ENCODE measurements around the gene MYH9.

MYH9 gene

GRCh38 chr22:36366291-36366708 is 21.5 kb downstream of the MYH9 start:
- DNase-seq, result no peak

DNA sequence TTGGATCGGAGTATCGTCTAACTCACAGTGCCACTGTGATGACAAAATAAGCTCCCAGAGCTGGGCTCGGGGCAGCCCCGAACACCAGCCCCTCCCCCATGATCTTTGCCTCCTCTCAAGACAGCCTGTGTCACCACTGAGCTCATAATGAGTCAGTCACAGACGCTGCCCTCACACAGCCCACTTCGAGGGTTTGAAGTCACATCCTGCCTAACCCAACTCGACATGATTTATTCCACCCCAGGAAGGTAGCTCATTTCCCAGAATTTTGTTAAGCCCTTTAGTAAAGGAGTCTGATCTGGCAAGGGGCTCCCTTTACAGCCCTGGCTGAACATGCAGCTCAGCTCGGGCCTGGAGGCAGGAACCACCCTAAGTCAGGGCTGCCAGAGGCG is 22.8 kb downstream of the MYH9 start:
- DNase-seq, result no peak

DNA sequence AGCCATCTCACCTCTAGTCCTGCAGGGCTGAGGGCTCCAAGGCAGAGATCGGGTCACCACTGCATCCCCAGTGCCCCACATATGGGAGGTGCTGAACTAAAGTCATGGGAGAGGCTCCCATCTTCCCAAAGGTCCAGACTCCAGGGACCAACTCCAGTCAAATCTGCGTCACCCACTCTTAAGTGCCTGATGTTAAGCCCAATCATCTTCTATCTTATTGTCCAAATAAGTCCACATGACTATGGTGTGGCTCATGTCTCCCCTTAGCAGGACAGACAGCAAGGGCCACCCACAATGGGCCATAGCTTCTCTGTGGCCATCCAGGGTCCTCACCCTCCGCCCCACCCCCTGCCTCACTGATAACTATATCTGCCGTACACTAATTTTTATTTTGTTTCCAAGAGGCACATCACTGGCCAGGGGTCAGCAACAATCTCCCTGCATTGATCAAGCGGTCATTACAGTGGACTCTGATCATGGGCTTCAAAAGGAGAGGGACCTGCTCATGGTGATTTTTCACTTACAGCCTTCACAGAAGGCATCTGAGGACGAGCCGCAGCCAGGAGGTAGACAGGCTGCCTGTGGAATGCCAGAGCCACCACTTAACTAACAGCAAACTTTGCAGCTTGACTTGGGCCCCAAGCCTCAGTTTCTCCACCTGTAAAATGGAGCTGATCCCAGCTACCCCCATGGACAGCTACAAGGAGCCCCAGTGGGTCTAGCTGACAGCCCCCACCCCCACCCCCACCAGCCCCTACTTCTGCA is 23.3 kb downstream of the MYH9 start:
- DNase-seq, result no peak

DNA sequence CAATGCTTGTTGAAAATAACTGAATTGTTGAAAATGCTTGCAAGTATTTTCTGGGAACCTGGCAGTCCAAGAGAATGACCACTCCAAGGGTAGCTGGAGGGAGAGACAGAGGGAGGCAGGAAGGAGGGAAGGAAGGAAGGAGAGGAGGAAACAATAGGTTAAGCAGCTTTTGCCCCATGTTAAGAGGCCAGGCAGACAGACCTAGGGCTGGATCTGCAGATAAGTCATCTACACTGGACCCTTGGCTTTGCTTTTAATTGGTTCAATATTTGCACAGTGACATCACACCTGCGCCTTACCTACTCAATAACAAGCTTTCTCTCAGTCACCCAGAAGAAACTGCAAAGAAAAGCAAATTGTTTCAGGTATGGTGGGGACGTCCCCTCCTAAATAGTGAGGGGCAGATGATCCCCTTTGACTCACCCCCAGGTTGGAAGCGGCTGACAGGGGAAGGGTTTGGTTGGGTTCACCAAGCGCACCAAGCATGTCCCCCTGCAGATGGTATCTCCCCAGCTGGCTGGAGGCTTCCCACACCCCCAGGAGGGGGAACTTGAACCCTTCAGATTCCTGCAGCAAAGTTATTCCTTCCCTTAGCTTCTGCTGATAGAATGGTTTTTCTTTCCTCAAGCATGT is 24.3 kb downstream of the MYH9 start:
- no peak for DNase-seq

DNA sequence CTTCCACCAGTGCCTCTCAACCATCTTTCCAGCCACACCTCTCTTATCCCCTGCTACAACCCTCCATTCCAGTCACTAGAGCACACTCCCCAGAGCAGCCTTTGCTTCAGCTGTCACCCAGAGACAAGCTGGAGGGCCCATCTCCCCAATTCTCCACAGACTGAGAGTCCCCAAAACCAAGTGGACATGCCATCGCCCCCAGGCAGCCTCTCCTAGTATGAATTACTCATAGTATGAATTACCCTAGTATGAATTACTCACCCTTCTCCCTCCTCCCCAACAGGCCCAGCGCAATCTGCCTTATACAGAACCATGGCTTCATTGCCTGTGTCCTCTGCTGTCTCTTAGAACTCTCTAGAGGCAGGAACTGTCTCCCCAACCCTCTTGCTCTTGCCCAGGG is 24.8 kb downstream of the MYH9 start:
- no peak for DNase-seq

- DNase-seq, result no peak
These were observed 25.7 kb downstream of the MYH9 start for GRCh38 chr22:36362075-36362474.

- no peak for DNase-seq
These were observed 26.8 kb downstream of the MYH9 start for GRCh38 chr22:36360871-36361383.

GRCh38 chr22:36360011-36360410 is 27.8 kb downstream of the MYH9 start:
- DNase-seq, result no peak

GRCh38 chr22:36359470-36359996 is 28.2 kb downstream of the MYH9 start:
- DNase-seq, result no peak

DNA sequence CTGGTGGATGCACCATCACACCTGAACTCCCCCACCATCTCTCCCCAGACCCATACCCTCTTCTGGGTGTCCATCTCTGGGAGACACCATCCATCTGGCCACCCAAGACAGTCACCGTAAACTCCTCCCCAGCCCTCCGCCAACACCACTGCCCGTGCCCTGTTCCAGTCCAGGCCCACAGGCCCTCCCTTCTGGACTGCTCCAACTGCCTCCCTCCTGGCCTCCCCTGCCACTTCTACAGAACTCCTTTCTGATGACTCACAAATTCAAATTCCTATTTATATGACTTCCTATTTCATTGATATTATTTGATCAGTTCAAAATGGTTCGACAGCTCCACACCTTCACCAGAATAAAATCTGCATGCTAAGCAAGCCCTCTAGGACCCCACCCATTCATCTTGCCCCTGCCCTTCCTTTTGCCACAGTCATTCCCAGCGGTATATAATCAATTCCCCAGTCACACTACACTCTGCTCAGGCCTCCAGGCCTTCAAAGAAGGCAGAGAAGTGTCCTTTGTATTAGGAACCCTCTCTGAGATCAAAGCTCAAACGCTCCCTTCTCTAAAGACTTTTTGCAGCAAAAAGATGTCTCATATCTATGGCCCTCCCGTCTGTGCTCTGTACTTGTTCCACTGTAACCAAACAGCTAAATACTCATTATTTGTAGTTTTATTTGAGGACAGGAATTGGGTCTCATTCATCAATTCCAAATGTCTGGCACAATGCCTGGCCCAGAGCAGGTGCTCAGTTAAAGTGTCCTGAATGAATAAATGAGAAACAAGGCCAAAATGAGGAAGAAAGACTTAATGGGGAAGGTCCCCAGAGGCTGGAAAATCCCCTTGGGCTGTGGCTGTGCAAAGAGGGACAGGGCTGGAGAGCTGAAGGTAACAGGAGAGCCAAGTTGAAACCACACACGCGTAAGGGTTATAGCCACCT is 29.0 kb downstream of the MYH9 start:
- DNase-seq, result no peak

DNA sequence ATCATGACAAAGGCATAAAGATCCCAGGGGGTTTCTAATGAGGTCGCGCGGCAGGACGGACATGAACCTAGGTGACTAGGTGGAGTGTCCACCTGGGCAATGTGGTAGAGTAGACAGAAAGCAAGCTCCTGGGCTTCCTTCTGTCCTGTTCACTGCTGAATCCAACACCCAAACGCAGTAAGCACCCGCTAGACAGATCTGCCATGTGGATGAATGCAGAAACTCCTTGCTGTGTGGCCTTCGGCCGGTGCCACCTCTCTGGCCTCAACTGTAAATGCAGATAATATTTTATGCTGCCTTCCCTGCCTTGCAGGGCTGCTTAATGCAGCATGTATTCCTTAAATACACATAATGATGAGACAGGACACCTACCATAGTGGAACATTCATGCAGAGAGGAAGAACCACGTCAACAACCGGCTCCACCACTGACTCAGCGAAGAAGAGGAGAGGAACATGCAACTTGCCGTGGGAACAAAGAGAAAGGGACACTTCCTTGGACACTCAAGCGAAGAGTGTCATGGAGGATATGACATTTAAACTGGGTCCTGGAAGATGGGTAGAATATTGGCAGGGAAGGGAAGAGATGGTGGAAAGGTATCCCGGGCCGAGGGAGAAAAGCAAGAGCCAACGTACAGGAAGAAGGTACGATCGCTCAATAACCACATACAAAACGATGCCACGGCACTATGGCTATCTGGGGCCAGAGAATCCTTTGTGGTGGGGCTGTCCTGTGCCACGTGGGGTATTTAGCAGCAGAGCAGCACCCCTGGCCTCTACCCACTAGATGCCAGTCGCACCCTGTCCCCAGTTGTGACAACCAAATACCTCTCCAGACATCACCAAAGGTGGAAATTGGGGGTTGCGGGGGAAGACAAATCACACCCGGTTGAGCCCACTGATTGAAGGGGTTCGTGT is 30.8 kb downstream of the MYH9 start:
- DNase-seq, result no peak

- DNase-seq, result no peak
These were observed 31.9 kb downstream of the MYH9 start for GRCh38 chr22:36355894-36356293.

GRCh38 chr22:36355362-36355761 is 32.4 kb downstream of the MYH9 start:
- DNase-seq, result no peak

GRCh38 chr22:36352803-36353507 is 34.8 kb downstream of the MYH9 start:
- DNase-seq, result no peak

DNA sequence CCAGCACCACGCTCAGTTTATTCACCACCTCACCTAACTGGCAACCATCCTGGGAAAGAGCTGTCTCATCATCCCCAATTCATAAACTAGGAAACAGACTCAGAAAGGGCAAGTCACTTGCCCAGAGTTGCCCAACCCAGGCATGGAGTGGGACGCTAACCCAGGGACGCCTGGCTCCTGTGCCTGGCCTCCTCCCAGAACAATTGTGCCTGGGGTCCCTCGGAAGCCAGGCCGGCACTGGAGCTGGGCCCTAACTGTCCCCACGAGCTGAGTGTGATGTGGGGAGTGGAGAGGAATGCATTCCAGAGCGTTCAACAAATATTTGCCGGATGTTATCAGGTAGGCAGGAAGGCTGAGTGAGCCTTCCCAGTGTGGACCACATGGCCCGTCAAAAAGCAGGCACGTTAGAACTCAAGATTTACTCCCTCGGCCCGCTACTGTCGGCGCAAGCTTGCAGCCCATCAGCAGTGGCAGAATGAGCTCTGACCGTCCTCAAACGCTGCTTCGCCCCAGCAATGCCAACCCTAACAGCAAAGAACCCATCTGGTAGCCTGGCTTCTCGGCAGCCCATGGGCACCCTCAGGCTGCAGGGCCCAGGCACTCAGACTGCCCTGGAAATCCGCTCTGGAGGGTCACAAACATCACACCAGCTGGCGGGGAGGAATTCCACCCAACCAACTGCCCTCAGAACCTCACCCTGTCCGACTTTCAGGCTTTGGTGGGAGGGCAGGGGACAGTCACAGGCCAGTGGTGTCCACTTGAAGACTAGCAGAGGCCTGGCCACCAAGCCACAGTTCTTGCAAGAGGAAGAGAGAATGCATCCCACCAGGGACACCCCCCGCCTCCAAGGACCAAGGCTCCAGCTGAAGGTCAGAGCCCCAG is 35.6 kb downstream of the MYH9 start:
- no peak for DNase-seq

DNA sequence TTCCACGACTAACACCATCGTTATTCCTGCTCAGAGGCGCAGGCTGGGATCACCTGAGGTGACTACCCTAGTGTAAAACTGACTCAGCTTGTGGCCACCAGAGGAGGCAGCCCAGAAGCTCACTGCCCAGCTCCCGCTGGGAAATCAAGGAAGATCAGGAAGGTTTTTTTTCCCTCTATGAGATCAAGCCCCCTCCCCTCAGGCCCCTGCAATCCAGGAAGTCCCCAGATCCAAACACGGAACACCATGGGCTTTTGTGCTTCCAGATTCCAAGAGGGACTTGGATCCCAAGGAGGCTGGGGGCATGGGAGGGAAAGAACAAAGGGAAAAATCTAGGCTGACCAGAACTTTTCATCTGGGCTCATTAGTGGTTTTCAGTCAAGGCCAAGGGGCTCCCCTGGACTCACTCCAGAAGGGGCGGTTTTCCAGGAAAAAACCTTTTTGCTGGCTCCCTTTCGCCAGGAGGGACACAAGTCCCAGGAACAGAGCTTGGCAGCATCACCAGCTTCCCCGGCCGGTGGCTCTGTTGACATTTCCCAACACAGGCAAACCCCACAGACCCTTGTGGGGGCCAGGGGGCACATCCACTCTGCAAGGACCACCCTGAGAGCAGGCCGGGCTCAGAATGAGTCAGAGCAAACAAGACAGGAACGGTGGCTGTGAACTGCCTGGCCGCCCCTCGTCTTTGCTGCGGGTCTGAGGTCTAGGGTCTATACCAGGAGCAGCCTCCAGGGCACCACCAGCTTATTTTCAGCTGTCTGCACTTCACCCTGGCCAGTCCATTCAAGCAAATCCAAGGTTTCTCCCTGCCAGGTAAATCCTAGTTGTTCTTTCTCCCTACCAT is 36.8 kb downstream of the MYH9 start:
- no peak for DNase-seq

GRCh38 chr22:36349726-36350125 is 38.0 kb downstream of the MYH9 start:
- no peak for DNase-seq

- no peak for DNase-seq
These were observed 39.0 kb downstream of the MYH9 start for GRCh38 chr22:36348760-36349159.

GRCh38 chr22:36347094-36347493 is 40.7 kb downstream of the MYH9 start:
- DNase-seq, result no peak
